Stomach (tissue), 9 donors: Measurements from ENCODE around the gene VAPA. TPM values are rescaled to one million over a fixed set of nuclear protein-coding genes. Genes with fewer than 3 reads are reported as not detected.
"Not testable (repeated sequence)": the region's sequence is repeated elsewhere in the genome, so short reads cannot be mapped to it uniquely, and the experiment has no call there.

Source experiments
- DNase-seq, 2 donors: peaks; one replicate each; pipeline versions ENCODE4 v3.0.0 to v3.0.0-alpha.2; 2013 to 2019
- H3K27ac ChIP-seq, 5 donors: fragments of 200-600 bp in 4 of 5; sonication (generic) in 4 of 5; one replicate each; pipeline ENCODE4 v1.5.1; 2013 to 2019; ENCODE audit warnings: mild to moderate bottlenecking in 1 of 5, moderate library complexity in 1 of 5
- H3K27me3 ChIP-seq, 3 donors: fragments of 200-600 bp; sonication (generic); one replicate each; pipeline ENCODE4 v1.5.1; 2017 to 2019; ENCODE audit warnings: mixed run types in 1 of 3
- H3K36me3 ChIP-seq, 4 donors: fragments of 200-600 bp; sonication (generic); 1 replicate in 3 of 4; 2 replicates in 1 of 4; pipeline ENCODE4 v1.5.1; 2016 to 2019
- H3K4me1 ChIP-seq, 4 donors: fragments of 200-600 bp; sonication (generic); one replicate each; pipeline ENCODE4 v1.5.1; 2016 to 2019
- H3K4me3 ChIP-seq, 4 donors: fragments of 200-600 bp; sonication (generic) in 3 of 4; one replicate each; pipeline ENCODE4 v1.5.1; 2016 to 2019; ENCODE audit warnings: mild to moderate bottlenecking in 1 of 4
- H3K9me3 ChIP-seq, 4 donors: fragments of 200-600 bp; sonication (generic); one replicate each; pipeline ENCODE4 v1.5.1; 2016 to 2019
- CTCF ChIP-seq, 7 experiments: fragments of 450-650 bp in 4 of 7; fragments of 200-600 bp in 3 of 7; sonication (generic) in 3 of 7; IDR thresholded peaks; one replicate each; pipeline ENCODE4 v1.5.1; 2016 to 2019; ENCODE audit warnings: antibody characterized with exemption in 7 of 7, control low read depth in 2 of 7, mild to moderate bottlenecking in 1 of 7
- EP300 ChIP-seq: sonication (generic); formaldehyde crosslinking; IDR thresholded peaks from one replicate; pipeline ENCODE4 v1.6.1; 2017; ENCODE audit warnings: antibody characterized with exemption
- POLR2A ChIP-seq, 4 donors: fragments of 450-650 bp; IDR thresholded peaks; one replicate each; pipeline ENCODE4 v1.6.1; 2016; ENCODE audit warnings: antibody characterized with exemption in 4 of 4, control low read depth in 2 of 4, mild to moderate bottlenecking in 1 of 4, moderate library complexity in 1 of 4
- POLR2AphosphoS5 ChIP-seq, 3 donors: sonication (generic); formaldehyde crosslinking; IDR thresholded peaks; one replicate each; pipeline ENCODE4 v1.6.1; 2016; ENCODE audit warnings: antibody characterized with exemption in 3 of 3
- WGBS, 5 donors: extraction: QIAGEN DNeasy Blood & Tissue Kit in 3 of 5; methylation state at CpG; one replicate each; pipeline versions ENCODE4 v1.1.5 to v1.1.7; 2013 to 2018; 5-methylcytosine and 5-hydroxymethylcytosine counted together
- intact Hi-C: fragments of 100-400 bp; cut with DNase I; formaldehyde crosslinking; loops from one replicate; pipeline ENCODE4 v1.15.1; 2023; ENCODE audit warnings: low total_unique reads
- polyA plus RNA-seq, 3 donors: library from polyadenylated mRNA; stranded (reverse); fragments of 200-250 nt; gene quantifications; one replicate each; pipeline ENCODE4 v1.2.3, GENCODE V29; 2013
- total RNA-seq, 5 donors: library from RNA; depleted of rRNA; stranded (reverse); fragments of >200 nt; gene quantifications; one replicate each; pipeline versions ENCODE4 v1.1.0 to v1.2.3, GENCODE V29; 2014 to 2016
- donor health status: healthy with polysubstance abuse.
- donor health status: Bipolar disorder and iron deficiency.
- donor health status: healthy.

VAPA gene
- total and polyA plus RNA-seq, 8 donors = 113 to 822 (median 169) TPM

GRCh38 chr18:9897129-9897528, 16.7 kb upstream of the VAPA start:
- H3K36me3 ChIP-seq = no peaks in the 10 kb centered on the region
- H3K4me3 ChIP-seq = no peak overlapping the region
- WGBS, 5 donors = 88 to 96% (median 95%) methylated on average over 5 of the region's 5 CpGs
- H3K9me3 ChIP-seq = no peaks in the 10 kb centered on the region
- no peak overlapping the region for H3K27ac ChIP-seq
- intact Hi-C loops = no loop called here
- H3K27me3 ChIP-seq = no peaks in the 10 kb centered on the region
- DNase-seq = no peak
- peaks cover 0 to 7% (median 0%) of the 10 kb centered on the region in 4 donors for H3K4me1 ChIP-seq
- no peak for TF ChIP-seq CTCF (IDR thresholded peaks at IDR 0.05)
- TF ChIP-seq POLR2AphosphoS5 (IDR thresholded peaks at IDR 0.05) = no peak
- no peak for TF ChIP-seq EP300
- no peak for TF ChIP-seq POLR2A (IDR thresholded peaks at IDR 0.05)

- H3K4me1 ChIP-seq, H3K36me3 ChIP-seq, H3K27me3 ChIP-seq, DNase-seq, H3K4me3 ChIP-seq, H3K27ac ChIP-seq, H3K9me3 ChIP-seq, intact Hi-C loops: not testable (repeated sequence)
- WGBS, 5 donors = 91 to 96% (median 95%) methylated on average over 10 of the region's 10 CpGs
Measured at GRCh38 chr18:9897787-9898291, 16.0 kb upstream of the VAPA start.

- 72 to 77% (median 73%) methylated on average over 11 of the region's 11 CpGs for WGBS, 5 donors
- H3K9me3 ChIP-seq = no peaks in the 10 kb centered on the region
- no peaks in the 10 kb centered on the region for H3K36me3 ChIP-seq
- intact Hi-C loops = no loop called here
- no peaks in the 10 kb centered on the region for H3K27me3 ChIP-seq
- no peak overlapping the region for H3K4me3 ChIP-seq
- TF ChIP-seq CTCF (IDR thresholded peaks at IDR 0.05) (no peak), EP300 (no peak), POLR2A (IDR thresholded peaks at IDR 0.05) (no peak), POLR2AphosphoS5 (IDR thresholded peaks at IDR 0.05) (no peak)
- no peak for DNase-seq
- H3K4me1 ChIP-seq = peaks cover 0 to 13% (median 0%) of the 10 kb centered on the region in 4 donors
- H3K27ac ChIP-seq = no peak overlapping the region
Measured at GRCh38 chr18:9898792-9899549, 14.8 kb upstream of the VAPA start.

- H3K27me3 ChIP-seq, H3K4me3 ChIP-seq, DNase-seq, H3K36me3 ChIP-seq, H3K27ac ChIP-seq, intact Hi-C loops, H3K9me3 ChIP-seq: not testable (repeated sequence)
- H3K4me1 ChIP-seq = peaks cover 0 to 13% (median 0%) of the 10 kb centered on the region in 4 donors
- 72 to 100% (median 87%) methylated on average over 1 of the region's 1 CpG for WGBS, 5 donors
Measured at GRCh38 chr18:9899550-9899930, 14.3 kb upstream of the VAPA start.

GRCh38 chr18:9900699-9901098, 13.1 kb upstream of the VAPA start:
- intact Hi-C loops = no loop called here
- H3K36me3 ChIP-seq = no peaks in the 10 kb centered on the region
- no peaks in the 10 kb centered on the region for H3K27me3 ChIP-seq
- peaks cover 0 to 13% (median 0%) of the 10 kb centered on the region in 4 donors for H3K4me1 ChIP-seq
- TF ChIP-seq EP300 = no peak
- no peak for TF ChIP-seq CTCF (IDR thresholded peaks at IDR 0.05)
- TF ChIP-seq POLR2A (IDR thresholded peaks at IDR 0.05) = no peak
- TF ChIP-seq POLR2AphosphoS5 (IDR thresholded peaks at IDR 0.05) = no peak
- H3K9me3 ChIP-seq = no peaks in the 10 kb centered on the region
- no peak overlapping the region for H3K4me3 ChIP-seq
- DNase-seq = no peak
- H3K27ac ChIP-seq = no peak overlapping the region
- WGBS, 5 donors = 78 to 86% (median 83%) methylated on average over 7 of the region's 7 CpGs
